ENCODE results near the gene PCSK4.
A peak's percentile ranks its signal among the peaks of the same experiment; 100 is the strongest.

Gene PCSK4

DNA sequence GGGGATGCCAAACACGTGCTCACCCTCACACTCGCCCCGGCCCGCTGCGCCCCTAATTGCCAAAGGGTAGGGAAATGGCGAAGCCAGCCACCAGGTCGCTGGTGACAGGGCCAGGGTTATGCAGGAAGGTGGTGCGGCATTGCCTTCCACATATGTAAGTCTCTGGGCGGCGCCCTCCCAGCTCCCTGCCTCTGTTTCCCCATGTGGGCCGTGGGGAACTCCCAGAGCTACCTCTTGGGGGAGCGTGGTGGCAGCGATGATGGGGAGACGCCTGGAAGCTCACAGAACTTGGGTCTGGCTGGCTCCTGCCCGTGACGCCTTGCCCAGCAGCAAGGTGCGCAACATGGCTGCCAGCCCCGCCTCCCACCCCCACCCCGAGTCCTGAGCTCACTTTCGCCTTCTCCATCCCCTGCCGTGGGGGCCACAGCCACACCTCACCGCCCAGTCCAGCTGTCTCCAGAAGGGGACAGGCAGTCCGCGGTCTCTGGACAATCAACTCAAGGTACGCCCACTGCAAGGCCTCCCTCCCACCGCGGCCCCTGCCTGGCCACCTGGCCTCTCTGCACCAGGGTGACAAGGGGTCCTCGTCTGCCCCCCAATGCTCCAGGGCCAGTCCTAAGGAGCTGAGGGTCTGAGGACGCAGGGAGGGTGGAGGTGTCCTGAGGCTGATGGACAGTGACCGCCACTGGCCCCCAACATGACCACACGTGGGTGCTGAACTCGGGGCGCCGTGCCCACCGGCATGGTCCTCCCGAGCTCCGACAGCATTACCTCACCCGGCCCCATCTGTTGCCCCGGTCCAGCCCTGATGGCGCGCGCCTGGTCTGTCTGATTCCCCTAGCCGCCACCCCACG, 17.7 kb downstream of the PCSK4 start:
- DNase-seq (ENCODE audit: extremely low read depth in 1 of 2, low read depth in 1 of 2): no peak

DNA sequence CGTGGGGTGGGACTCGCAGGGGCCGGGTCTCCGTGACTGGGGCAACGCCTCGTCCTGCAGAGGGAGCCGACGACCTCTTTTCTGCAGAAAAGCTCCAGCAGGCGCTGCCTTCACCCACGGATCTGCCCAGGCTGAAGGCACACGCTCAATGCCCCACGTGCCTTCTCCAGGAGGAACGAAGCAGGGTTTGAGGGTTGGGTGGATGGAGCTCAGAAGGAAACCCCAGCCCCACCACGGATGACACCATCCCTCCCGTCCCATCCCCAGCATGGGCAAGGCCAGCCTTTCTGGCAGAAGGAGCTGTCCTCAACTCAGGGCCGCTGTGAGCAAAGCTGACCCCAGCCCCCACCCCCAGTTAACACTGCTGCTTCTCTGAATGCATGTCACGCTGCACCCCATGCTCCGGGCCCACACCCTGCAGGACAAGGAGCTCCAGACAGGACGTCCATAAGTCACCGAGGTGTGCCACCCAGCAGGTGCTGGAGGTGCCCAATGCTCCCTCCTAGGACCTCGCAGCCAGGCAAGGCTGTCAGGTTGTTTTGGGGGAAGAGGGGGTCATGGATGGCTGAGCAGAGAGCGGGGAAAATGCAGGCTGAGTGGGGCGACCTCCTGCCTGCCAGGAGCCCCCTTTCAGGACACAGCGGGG, 18.5 kb downstream of the PCSK4 start:
- DNase-seq (ENCODE audit: extremely low read depth in 1 of 2, low read depth in 1 of 2): no peak

DNA sequence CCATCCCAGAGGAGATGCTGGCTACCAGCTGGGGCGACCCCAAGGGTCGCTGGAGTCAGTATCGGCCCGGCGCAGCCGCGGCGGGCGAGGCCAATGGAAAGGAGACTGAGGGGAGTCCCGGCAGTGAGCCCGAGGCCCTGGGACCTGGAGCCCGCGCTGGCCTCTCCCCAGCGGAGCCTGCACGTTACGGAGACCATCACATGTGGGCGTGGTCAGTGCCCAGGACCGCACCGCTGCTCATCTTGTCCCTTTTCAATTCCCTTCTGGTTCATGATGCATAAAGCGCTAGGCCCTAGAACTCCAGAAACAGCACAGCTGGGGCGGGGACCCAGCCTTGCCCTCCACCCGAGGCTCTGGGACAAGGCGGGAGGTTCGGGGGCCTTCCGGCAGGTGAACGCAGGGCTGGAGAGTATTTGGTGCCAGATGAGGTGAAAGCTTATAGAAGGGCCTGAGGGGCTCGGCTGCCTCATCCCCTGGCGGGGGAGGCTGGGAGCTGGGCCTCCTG, 19.1 kb downstream of the PCSK4 start:
- no peak for DNase-seq (ENCODE audit: extremely low read depth in 1 of 2, low read depth in 1 of 2)

DNA sequence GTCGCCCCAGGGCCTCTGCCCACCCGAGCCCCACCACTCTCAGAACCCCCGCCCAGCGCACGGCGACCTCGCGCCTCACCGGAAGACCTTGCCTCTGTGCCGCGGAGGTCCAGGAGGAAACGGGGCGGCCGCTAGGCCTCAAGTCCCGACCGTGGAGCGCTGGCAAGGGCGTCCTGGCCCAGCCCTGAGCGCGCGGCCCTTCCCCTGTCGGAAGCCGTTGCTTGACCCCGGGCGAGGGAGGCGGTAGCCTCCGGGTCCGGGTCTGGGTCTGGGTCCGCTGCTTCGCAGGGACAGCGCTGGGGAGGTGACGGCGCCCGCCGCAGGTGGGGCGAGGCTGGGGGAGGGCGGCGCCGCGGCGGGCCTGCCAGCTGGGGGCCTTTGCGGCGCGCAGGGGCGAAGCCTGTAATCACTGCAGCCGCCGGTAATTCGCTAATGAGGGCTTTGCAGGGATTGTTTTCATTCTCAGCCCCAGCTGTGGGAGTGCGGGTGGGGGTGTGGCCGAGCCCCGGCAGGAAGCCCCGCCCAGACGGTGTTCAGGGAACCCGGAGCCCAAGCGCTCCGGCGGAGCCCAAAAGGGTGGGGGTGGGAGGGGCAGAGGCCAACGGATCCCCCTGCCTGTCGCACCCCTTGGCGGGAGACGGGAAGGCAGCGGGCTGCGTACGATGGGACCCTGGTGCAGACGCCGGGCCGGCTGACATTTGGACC, 19.7 kb downstream of the PCSK4 start:
- DNase-seq (ENCODE audit: extremely low read depth in 1 of 2, low read depth in 1 of 2): peak; percentile 50 to 65

DNA sequence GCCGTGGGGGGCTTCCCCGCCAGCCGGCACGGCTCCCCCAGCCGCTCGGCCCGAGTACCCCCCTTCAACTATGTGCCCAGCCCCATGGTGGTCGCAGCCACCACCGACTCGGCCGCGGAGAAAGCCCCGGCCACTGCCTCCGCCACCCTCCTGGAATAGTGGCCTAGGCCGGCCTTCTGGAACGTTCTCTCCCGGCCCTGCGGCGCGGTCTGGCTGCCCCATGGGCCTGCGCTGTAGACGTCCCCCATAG, 20.2 kb downstream of the PCSK4 start:
- DNase-seq (ENCODE audit: extremely low read depth in 1 of 2, low read depth in 1 of 2): no peak

DNA sequence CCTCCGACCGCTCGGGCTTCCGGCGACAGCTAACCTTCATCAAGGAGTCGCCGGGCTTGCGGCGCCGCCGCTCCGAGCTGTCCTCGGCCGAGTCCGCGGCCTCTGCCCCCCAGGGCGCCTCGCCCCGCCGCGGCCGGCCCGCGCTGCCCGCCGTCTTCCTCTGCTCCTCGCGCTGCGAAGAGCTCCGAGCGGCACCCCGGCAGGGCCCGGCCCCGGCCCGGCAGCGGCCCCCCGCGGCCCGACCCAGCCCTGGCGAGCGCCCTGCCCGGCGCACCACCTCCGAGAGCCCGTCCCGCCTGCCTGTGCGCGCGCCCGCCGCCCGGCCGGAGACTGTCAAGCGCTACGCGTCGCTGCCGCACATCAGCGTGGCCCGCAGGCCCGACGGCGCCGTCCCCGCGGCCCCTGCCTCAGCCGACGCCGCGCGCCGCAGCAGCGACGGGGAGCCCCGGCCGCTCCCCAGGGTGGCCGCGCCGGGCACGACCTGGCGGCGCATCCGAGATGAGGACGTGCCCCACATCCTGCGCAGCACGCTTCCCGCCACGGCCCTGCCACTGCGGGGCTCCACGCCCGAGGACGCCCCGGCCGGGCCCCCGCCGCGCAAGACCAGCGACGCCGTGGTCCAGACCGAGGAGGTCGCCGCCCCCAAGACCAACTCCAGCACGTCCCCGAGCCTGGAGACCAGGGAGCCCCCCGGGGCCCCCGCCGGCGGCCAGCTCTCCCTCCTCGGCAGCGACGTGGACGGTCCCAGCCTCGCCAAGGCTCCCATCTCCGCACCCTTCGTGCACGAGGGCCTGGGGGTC, 20.7 kb downstream of the PCSK4 start:
- DNase-seq (ENCODE audit: extremely low read depth in 1 of 2, low read depth in 1 of 2): no peak

DNA sequence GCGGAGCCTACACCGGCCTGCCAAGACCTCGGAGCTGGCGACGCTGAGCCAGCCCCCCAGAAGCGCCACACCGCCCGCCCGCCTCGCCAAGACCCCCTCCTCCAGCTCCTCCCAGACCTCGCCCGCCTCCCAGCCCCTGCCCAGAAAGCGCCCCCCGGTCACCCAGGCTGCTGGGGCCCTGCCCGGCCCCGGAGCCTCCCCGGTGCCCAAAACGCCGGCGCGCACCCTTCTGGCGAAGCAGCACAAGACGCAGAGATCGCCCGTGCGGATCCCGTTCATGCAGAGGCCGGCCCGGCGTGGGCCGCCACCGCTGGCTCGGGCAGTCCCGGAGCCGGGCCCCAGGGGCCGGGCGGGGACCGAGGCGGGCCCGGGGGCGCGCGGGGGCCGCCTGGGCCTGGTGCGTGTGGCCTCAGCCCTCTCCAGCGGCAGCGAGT, 21.3 kb downstream of the PCSK4 start:
- no peak for DNase-seq (ENCODE audit: extremely low read depth in 1 of 2, low read depth in 1 of 2)

DNA sequence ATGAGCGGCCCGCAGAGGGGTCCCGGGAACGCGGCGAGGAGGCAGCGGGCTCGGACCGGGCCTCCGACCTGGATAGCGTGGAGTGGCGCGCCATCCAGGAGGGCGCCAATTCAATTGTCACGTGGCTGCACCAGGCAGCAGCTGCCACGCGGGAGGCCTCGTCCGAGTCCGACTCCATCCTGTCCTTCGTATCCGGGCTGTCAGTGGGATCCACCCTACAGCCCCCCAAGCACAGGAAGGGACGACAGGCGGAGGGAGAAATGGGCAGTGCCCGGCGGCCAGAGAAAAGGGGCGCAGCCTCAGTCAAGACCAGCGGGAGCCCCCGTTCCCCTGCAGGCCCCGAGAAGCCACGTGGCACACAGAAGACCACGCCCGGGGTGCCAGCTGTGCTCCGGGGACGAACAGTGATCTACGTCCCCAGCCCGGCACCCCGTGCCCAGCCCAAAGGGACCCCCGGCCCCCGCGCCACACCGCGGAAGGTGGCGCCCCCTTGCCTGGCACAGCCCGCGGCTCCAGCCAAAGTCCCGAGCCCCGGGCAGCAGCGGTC, 21.8 kb downstream of the PCSK4 start:
- DNase-seq (ENCODE audit: extremely low read depth in 1 of 2, low read depth in 1 of 2): no peak

DNA sequence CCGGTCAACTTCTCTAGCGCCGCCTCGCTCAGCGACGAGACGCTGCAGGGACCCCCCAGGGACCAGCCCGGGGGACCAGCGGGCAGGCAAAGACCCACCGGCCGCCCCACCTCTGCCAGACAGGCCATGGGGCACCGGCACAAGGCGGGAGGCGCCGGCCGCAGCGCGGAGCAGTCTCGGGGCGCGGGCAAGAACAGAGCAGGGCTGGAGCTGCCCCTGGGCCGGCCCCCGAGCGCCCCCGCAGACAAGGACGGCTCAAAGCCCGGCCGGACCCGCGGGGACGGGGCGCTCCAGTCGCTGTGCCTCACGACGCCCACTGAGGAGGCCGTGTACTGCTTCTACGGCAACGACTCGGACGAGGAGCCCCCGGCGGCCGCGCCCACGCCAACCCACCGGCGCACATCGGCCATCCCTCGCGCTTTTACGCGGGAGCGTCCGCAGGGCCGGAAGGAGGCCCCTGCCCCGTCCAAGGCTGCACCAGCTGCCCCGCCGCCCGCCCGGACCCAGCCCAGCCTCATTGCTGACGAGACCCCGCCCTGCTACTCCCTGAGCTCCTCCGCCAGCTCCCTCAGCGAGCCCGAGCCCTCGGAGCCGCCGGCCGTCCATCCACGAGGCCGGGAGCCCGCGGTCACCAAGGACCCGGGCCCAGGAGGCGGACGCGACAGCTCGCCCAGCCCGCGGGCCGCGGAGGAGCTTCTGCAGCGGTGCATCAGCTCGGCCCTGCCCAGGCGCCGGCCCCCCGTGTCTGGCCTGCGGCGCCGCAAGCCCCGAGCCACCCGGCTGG, 22.5 kb downstream of the PCSK4 start:
- no peak for DNase-seq (ENCODE audit: extremely low read depth in 1 of 2, low read depth in 1 of 2)

DNA sequence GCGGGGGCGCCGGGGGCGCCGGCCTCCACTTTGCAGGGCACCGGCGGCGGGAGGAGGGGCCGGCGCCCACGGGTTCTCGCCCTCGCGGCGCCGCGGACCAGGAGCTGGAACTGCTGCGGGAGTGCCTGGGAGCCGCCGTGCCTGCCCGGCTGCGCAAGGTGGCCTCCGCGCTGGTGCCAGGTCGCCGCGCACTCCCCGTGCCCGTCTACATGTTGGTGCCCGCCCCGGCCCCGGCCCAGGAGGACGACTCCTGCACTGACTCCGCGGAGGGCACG, 23.0 kb downstream of the PCSK4 start:
- DNase-seq (ENCODE audit: extremely low read depth in 1 of 2, low read depth in 1 of 2): no peak

DNA sequence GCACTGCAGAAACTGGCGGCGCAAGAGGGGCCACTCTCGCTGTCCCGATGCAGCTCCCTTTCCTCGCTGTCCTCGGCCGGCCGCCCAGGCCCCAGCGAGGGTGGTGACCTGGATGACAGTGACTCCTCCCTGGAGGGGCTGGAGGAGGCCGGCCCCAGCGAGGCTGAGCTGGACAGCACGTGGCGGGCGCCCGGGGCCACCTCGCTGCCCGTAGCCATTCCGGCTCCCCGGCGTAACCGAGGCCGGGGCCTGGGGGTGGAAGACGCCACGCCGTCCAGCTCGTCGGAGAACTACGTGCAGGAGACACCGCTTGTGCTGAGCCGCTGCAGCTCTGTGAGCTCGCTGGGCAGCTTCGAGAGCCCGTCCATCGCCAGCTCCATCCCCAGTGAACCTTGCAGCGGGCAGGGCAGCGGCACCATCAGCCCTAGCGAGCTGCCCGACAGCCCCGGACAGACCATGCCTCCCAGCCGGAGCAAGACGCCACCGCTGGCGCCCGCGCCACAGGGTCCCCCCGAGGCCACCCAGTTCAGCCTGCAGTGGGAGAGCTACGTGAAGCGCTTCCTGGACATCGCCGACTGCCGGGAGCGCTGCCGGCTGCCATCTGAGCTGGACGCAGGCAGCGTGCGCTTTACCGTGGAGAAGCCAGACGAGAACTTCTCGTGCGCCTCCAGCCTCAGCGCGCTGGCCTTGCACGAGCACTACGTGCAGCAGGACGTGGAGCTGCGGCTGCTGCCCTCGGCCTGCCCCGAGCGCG, 23.5 kb downstream of the PCSK4 start:
- no peak for DNase-seq (ENCODE audit: extremely low read depth in 1 of 2, low read depth in 1 of 2)

DNA sequence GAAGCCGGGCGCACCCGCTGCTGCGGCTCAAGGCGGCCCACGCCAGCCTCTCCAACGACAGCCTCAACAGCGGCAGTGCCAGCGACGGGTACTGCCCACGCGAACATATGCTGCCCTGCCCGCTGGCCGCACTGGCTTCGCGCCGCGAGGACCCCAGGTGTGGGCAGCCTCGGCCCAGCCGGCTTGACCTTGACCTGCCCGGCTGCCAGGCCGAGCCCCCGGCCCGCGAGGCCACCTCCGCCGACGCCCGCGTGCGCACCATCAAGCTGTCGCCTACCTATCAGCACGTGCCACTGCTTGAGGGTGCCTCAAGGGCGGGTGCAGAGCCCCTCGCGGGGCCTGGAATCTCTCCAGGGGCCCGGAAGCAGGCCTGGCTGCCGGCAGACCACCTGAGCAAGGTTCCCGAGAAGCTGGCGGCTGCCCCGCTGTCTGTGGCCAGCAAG, 24.1 kb downstream of the PCSK4 start:
- DNase-seq (ENCODE audit: extremely low read depth in 1 of 2, low read depth in 1 of 2): no peak

DNA sequence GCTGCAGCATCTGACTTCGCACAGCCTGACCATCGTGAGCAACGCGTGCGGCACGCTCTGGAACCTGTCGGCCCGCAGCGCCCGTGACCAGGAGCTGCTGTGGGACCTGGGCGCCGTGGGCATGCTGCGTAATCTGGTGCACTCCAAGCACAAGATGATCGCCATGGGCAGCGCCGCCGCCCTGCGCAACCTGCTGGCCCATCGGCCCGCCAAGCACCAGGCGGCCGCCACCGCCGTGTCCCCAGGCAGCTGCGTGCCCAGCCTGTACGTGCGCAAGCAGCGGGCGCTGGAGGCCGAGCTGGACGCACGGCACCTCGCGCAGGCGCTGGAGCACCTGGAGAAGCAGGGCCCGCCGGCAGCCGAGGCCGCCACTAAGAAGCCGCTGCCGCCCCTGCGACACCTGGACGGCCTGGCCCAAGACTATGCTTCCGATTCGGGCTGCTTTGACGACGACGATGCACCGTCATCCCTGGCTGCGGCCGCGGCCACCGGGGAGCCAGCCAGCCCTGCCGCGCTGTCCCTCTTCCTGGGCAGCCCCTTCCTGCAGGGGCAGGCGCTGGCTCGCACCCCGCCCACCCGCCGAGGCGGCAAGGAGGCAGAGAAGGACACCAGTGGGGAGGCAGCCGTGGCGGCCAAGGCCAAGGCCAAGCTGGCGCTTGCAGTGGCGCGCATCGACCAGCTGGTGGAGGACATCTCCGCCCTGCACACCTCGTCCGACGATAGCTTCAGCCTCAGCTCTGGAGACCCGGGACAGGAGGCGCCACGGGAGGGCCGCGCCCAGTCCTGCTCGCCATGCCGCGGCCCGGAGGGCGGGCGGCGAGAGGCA, 24.7 kb downstream of the PCSK4 start:
- no peak for DNase-seq (ENCODE audit: extremely low read depth in 1 of 2, low read depth in 1 of 2)

DNA sequence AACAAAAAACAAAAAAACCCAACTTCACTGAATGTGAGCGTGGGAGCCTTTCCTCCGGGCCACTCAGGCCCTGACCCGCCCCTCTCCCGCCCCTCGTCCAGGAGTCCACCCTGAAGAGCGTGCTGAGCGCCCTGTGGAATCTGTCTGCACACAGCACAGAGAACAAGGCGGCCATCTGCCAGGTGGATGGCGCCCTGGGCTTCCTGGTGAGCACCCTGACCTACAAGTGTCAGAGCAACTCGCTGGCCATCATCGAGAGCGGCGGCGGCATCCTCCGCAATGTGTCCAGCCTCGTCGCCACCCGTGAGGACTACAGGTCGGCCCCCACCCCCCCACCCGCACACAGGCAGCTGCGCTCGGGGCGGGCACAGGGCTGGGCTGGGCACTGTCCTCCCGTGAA, 28.3 kb downstream of the PCSK4 start:
- no peak for DNase-seq (ENCODE audit: extremely low read depth in 1 of 2, low read depth in 1 of 2)

DNA sequence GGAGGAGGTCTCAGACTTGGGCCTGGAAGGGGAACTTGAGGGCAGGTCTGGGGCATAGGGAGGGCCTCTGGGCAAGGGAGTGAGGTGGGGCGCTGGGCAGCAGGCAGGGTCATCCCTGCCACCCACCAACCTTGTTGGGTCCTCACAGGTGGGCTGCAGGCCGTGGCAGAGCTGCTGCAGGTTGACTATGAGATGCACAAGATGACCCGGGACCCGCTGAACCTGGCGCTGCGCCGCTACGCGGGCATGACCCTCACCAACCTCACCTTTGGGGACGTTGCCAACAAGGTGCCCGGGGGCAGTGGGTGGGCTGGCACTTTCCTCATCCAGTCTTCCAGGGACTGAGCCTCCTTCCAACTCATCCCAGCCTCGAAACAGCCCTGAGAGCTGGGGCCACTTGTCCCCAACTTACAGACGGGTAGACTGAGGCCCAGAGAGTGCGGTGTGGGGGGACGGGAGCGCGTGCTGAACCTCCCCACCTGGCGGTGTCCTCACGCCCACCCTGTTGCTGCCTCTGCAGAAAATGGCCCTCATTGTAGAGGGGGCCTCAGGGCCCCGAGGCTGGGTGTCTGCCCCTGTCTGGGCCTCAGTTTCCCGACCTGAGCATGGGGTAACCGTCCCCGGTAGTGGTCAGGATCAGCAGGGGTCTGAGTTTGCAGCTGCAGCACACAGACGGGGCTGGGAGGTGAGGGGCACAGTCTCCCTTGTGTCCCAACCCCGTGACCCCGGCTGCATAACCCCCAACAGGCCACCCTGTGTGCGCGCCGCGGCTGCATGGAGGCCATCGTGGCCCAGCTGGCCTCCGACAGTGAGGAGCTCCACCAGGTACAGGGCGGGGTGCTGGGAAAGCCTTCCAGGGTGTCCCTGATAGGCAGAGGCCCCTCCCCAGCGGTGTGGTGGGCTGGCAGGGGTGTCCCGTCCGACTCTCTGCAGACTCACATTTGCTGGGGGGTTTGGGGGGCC, 29.8 kb downstream of the PCSK4 start:
- DNase-seq (ENCODE audit: extremely low read depth in 1 of 2, low read depth in 1 of 2): no peak

DNA sequence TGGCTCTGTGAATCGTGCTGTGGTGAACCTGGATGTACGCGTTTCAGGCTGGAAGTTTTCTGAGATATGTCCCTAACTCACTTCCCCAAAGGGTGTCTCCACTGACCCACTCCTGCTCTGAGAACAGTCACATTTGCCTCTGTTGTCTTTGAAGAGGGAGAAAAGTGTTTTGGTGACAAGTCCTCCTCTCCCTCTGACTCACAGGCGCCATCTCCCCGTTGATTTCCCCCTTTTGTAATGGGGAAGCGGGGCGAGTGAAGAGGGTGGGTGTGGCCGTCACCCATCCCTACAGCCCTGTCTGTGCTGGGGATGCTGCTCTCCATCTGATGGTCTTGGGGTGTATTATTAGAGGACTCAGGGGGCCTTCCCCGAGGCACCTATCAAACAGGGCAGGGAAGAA, 30.7 kb downstream of the PCSK4 start:
- DNase-seq (ENCODE audit: extremely low read depth in 1 of 2, low read depth in 1 of 2): no peak

DNA sequence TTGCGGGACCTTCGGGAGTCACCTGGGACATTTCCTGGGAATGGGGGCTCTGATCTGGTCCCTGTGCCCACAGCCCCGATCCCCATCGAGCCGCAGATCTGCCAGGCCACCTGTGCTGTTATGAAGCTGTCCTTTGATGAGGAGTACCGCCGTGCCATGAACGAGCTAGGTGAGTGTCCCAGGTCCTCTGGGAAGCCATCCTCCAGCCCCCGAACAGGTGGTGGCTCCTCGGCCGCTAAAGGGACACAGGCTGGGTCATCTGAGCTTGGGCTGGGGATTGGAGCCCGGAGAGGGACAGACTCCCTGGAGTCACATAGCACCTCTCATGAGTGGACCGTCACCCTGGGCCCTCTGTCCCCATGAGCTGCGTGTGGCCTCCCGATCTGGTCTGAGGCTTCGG, 32.3 kb downstream of the PCSK4 start:
- no peak for DNase-seq (ENCODE audit: extremely low read depth in 1 of 2, low read depth in 1 of 2)
